Thyroid gland (tissue), 4 donors: ENCODE results near the gene VPS33A.

Experiments
- CTCF ChIP-seq, 6 experiments: fragments of 200-600 bp in 3 of 6; fragments of 450-650 bp in 3 of 6; sonication (generic) in 3 of 6; IDR thresholded peaks; one replicate each; pipeline ENCODE4 v1.5.1; 2016 to 2019; ENCODE audit warnings: antibody characterized with exemption in 6 of 6, mild to moderate bottlenecking in 2 of 6, inconsistent platforms in 1 of 6, moderate library complexity in 1 of 6
- POLR2A ChIP-seq, 2 donors: fragments of 450-650 bp; IDR thresholded peaks; one replicate each; pipeline ENCODE4 v1.6.1; 2017; ENCODE audit warnings: antibody characterized with exemption in 2 of 2, mild to moderate bottlenecking in 2 of 2, moderate library complexity in 1 of 2

- TF ChIP-seq CTCF (IDR thresholded peaks at IDR 0.05) = no peak
- no peak for TF ChIP-seq POLR2A (IDR thresholded peaks at IDR 0.05)
Observed at GRCh38 chr12:122192441-122192840, 73.9 kb downstream of the VPS33A start.
